Measurements from ENCODE around the gene PIEZO1. TPM values are rescaled to one million over a fixed set of nuclear protein-coding genes. Genes with fewer than 3 reads are reported as not detected.
A peak's percentile ranks its signal among the peaks of the same experiment; 100 is the strongest.

PIEZO1 gene
- total and polyA plus RNA-seq, 2 donors (not counting 3 experiments of a cell fraction or from before 2014, with no cell fraction given): 298 to 322 TPM

GRCh38 chr16:88807626-88808453 lies 22.8 kb upstream of the PIEZO1 start:
- peaks cover 44% of the 10 kb centered on the region for H3K79me2 ChIP-seq (ENCODE audit: control insufficient read depth, insufficient read depth, low read length)
- peaks cover 27% of the 10 kb centered on the region for H3K4me1 ChIP-seq (ENCODE audit: control insufficient read depth, extremely low read depth, insufficient read depth, low read length)
- H2AFZ ChIP-seq (ENCODE audit: low read depth, low read length): no peak overlapping the region
- no peaks in the 10 kb centered on the region for H3K27me3 ChIP-seq (ENCODE audit: control insufficient read depth in 2 of 2, insufficient read depth in 2 of 2, low read length in 2 of 2)
- H3K4me3 ChIP-seq (replicated peaks in 1 of 3; ENCODE audit: insufficient read depth in 1 of 3, low read depth in 1 of 3, low read length in 3 of 3): no peak overlapping the region
- BruUV-seq (replicated peaks): no TSS peak
- intact Hi-C loops (cut with micrococcal nuclease) (no loop called here), dilution Hi-C loops (cut with MboI; ENCODE audit: extremely low pct_ligation_motif_present, low sequenced_read_pairs) (no loop called here)
- TF ChIP-seq FOS (IDR thresholded peaks at IDR 0.05; ENCODE audit: borderline replicate concordance, insufficient read depth, low read length) (no peak), POLR2A (IDR thresholded peaks at IDR 0.05; ENCODE audit: low read depth, low read length) (peak; percentile 7), EZH2 (IDR thresholded peaks at IDR 0.05; ENCODE audit: borderline replicate concordance, low read depth, low read length, severe bottlenecking) (no peak), POLR2AphosphoS5 (IDR thresholded peaks at IDR 0.05; ENCODE audit: insufficient read depth, low read depth, low read length) (peak; percentile 21), JUN (IDR thresholded peaks at IDR 0.05; ENCODE audit: borderline replicate concordance, insufficient read depth, insufficient read length, low read depth) (no peak), GATA2 (IDR thresholded peaks at IDR 0.05; ENCODE audit: insufficient read depth, insufficient read length, low read depth, low read length) (no peak), MAX (IDR thresholded peaks at IDR 0.05; ENCODE audit: insufficient read depth, insufficient read length) (no peak), MYC (IDR thresholded peaks at IDR 0.05; ENCODE audit: low read depth, low read length) (no peak)
- no peaks in the 10 kb centered on the region for H3K9me3 ChIP-seq (replicated peaks; ENCODE audit: control insufficient read depth, insufficient read depth, low read length)
- ChIA-PET CTCF (interaction anchor here (0.6 to 2.1 kb wide), 2 partner anchors 70 to 98 kb away, joined by 3 to 8 read pairs; no protein-coding TSS in a partner anchor), POLR2A (no interaction called here)
- no peak overlapping the region for H3K4me2 ChIP-seq (ENCODE audit: insufficient read depth, low read length)
- H3K36me3 ChIP-seq (ENCODE audit: control insufficient read depth in 2 of 2, extremely low read depth in 1 of 2, insufficient read depth in 2 of 2, low read length in 2 of 2): peaks cover 4 to 12% of the 10 kb centered on the region in 2 experiments
- H3K9ac ChIP-seq (replicated peaks; ENCODE audit: extremely low read depth, insufficient read depth, low read length): no peak overlapping the region
- H4K20me1 ChIP-seq (replicated peaks; ENCODE audit: control insufficient read depth, extremely low read depth, insufficient read depth, low read length): no peaks in the 10 kb centered on the region
- H3K9me1 ChIP-seq (replicated peaks; ENCODE audit: control insufficient read depth, extremely low read depth, insufficient read depth, low read length): no peaks in the 10 kb centered on the region
- no peak for DNase-seq (ENCODE audit: low read depth, low spot score)
- H3K27ac ChIP-seq (ENCODE audit: insufficient read depth, low read depth, low read length): no peak overlapping the region
- no peak for FAIRE-seq
